Muscle layer of duodenum (tissue), 2 donors: ENCODE measurements around the gene MTSS2.

Source experiments
- H3K27ac ChIP-seq: one replicate; pipeline ENCODE4 v1.7.0; 2013; ENCODE audit warnings: mild to moderate bottlenecking, low read length
- H3K27me3 ChIP-seq: one replicate; pipeline ENCODE4 v1.7.0; 2013; ENCODE audit warnings: low read depth, mild to moderate bottlenecking, control low read depth, low read length
- H3K36me3 ChIP-seq, 2 donors: one replicate each; pipeline ENCODE4 v1.7.0; 2013; ENCODE audit warnings: low read length in 2 of 2, control low read depth in 1 of 2, mild to moderate bottlenecking in 1 of 2; ENCODE audit not compliant: insufficient read depth in 2 of 2, control insufficient read depth in 1 of 2
- H3K4me1 ChIP-seq, 2 donors: one replicate each; pipeline ENCODE4 v1.7.0; 2013; ENCODE audit warnings: low read length in 2 of 2, mild to moderate bottlenecking in 2 of 2, control low read depth in 1 of 2, moderate library complexity in 1 of 2; ENCODE audit not compliant: insufficient read depth in 2 of 2, control insufficient read depth in 1 of 2
- H3K4me3 ChIP-seq, 2 donors: one replicate each; pipeline ENCODE4 v1.7.0; 2013; ENCODE audit warnings: low read length in 2 of 2, low read depth in 1 of 2, mild to moderate bottlenecking in 1 of 2
- H3K9me3 ChIP-seq, 2 donors: one replicate each; pipeline ENCODE4 v1.7.0; 2013; ENCODE audit warnings: low read length in 2 of 2, control low read depth in 1 of 2, mild to moderate bottlenecking in 1 of 2; ENCODE audit not compliant: control insufficient read depth in 1 of 2
- donor health status: healthy.

MTSS2 gene

DNA sequence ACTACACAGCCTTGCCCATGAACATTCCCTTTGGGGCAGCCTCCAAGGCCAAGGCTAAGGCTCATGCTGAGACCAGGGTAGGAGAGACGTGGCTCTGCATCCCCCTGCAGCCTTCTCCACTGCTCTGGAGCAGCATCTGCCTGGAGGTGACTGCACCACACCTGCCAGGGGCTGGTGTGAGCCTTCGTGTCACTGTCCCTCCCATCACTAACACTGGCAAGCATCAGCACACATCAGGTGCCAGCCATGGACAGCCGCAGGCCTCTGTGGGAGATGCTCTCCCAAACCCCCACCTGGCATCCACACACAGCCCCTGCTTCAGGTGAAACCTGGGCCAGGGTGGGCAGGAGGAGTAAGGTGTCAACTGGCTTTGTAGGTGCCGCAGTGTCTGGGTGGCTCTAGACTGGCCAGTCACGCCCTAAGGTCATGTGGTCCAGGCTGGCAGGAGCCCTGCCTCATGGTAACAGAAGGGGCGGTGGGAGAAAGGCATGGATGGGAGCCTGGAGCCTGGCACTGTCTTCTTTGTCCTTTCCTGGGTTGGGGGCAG lies 18.1 kb upstream of the MTSS2 start:
- Histone ChIP-seq H3K27me3 (no peaks in the 10 kb centered on the region), H3K27ac (peak overlapping the region; percentile 92), H3K4me3 (no peak overlapping the region), H3K9me3 (no peaks in the 10 kb centered on the region), H3K36me3 (peaks cover 0 to 3% of the 10 kb centered on the region in 2 donors), H3K4me1 (peaks cover 32 to 67% of the 10 kb centered on the region in 2 donors)

GRCh38 chr16:70703041-70703834 lies 17.4 kb upstream of the MTSS2 start:
- Histone ChIP-seq H3K4me3 (peak overlapping the region in 1 of 2 donors; percentile 20), H3K4me1 (peaks cover 32 to 65% of the 10 kb centered on the region in 2 donors), H3K27ac (peak overlapping the region; percentile 92)

GRCh38 chr16:70702624-70703023 lies 16.8 kb upstream of the MTSS2 start:
- peaks cover 0 to 3% of the 10 kb centered on the region in 2 donors for H3K36me3 ChIP-seq
- H3K27ac ChIP-seq, result peak overlapping the region; percentile 92
- H3K4me3 ChIP-seq, result peak overlapping the region in 1 of 2 donors; percentile 20
- H3K27me3 ChIP-seq, result no peaks in the 10 kb centered on the region
- peaks cover 32 to 71% of the 10 kb centered on the region in 2 donors for H3K4me1 ChIP-seq
- no peaks in the 10 kb centered on the region for H3K9me3 ChIP-seq

More at GRCh38 chr16:70703041-70703834, 17.4 kb upstream of the MTSS2 start:
- Histone ChIP-seq H3K27me3 (no peaks in the 10 kb centered on the region), H3K9me3 (no peaks in the 10 kb centered on the region), H3K36me3 (peaks cover 0 to 3% of the 10 kb centered on the region in 2 donors)

GRCh38 chr16:70701998-70702397 lies 16.1 kb upstream of the MTSS2 start:
- no peaks in the 10 kb centered on the region for H3K27me3 ChIP-seq
- no peaks in the 10 kb centered on the region for H3K9me3 ChIP-seq
- H3K27ac ChIP-seq, result peak overlapping the region; percentile 92
- H3K4me3 ChIP-seq, result peak overlapping the region in 1 of 2 donors; percentile 20
- peaks cover 27 to 71% of the 10 kb centered on the region in 2 donors for H3K4me1 ChIP-seq
- H3K36me3 ChIP-seq, result peaks cover 0 to 3% of the 10 kb centered on the region in 2 donors

DNA sequence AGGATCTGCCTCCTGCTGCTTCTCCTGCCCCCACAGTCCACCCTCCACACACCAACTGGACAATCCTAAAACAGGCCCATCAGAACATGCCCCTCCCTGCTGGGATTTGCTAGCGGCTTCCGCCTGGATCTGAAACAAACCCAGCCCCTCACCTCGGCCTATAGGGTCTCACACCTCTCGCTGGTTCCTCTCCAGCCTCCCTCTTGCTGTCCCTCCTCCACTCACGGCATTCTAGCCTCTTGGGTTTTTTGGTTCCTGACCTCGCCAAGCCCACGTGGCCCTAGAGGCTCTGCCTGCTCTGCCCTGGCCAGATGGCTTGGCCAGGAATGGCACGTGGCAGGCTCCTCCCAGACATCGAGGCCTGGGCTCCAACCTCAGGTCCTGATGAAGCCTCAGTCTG lies 15.7 kb upstream of the MTSS2 start:
- H3K9me3 ChIP-seq, result no peaks in the 10 kb centered on the region
- peaks cover 0 to 3% of the 10 kb centered on the region in 2 donors for H3K36me3 ChIP-seq
- peak overlapping the region; percentile 92 for H3K27ac ChIP-seq
- H3K27me3 ChIP-seq, result no peaks in the 10 kb centered on the region
- H3K4me3 ChIP-seq, result peak overlapping the region in 1 of 2 donors; percentile 20
- peaks cover 23 to 71% of the 10 kb centered on the region in 2 donors for H3K4me1 ChIP-seq

DNA sequence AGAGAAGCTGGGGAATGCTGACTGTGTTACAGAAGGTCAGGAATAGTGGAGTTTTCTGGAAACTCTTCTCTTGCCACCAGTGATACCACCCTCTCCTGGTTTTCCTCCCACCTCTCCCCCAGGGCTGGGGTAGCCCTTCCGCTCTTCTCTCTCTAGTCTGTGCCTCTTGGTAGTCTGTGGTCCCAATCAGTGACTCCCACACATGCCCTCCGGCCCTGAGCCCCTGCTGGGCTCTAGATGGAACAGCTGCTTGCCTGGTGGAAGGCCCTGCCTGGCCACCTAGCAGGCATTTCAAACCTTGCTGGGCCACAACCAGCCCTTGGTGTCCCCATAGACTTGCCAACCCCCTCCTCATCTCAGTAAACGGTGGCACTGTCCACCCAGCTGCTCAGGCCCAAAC lies 15.2 kb upstream of the MTSS2 start:
- peaks cover 18 to 70% of the 10 kb centered on the region in 2 donors for H3K4me1 ChIP-seq

GRCh38 chr16:70700101-70701020 lies 14.5 kb upstream of the MTSS2 start:
- Histone ChIP-seq H3K36me3 (peaks cover 0 to 3% of the 10 kb centered on the region in 2 donors), H3K27me3 (no peaks in the 10 kb centered on the region), H3K27ac (peak overlapping the region; percentile 92), H3K9me3 (no peaks in the 10 kb centered on the region), H3K4me3 (no peak overlapping the region), H3K4me1 (peaks cover 15 to 76% of the 10 kb centered on the region in 2 donors)

More for the DNA sequence above, 15.2 kb upstream of the MTSS2 start:
- no peaks in the 10 kb centered on the region for H3K9me3 ChIP-seq
- H3K36me3 ChIP-seq, result peaks cover 0 to 3% of the 10 kb centered on the region in 2 donors
- H3K27ac ChIP-seq, result peak overlapping the region; percentile 92
- no peaks in the 10 kb centered on the region for H3K27me3 ChIP-seq
- H3K4me3 ChIP-seq, result no peak overlapping the region

DNA sequence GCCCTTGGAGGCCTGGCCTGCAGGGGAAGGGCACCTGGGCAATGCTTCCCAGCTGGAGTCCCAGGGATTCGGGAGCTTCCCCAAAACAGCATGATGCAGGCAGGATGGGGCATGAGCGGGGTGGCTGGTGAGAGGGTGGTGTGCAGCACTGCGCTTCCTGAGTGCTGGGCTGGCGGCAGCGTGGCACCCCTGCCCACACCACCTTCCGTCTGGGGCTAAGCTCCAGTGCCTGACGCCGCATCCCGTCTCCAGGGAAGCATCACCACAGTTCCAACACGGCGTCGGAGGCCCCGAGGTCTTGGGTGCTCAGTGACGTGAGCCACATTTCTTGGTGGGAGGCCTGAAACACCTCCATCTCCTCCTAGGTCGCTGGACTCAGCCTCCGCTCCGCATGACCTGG lies 13.8 kb upstream of the MTSS2 start:
- Histone ChIP-seq H3K27me3 (no peaks in the 10 kb centered on the region), H3K4me1 (peaks cover 13 to 75% of the 10 kb centered on the region in 2 donors), H3K4me3 (no peak overlapping the region), H3K36me3 (peaks cover 0 to 3% of the 10 kb centered on the region in 2 donors), H3K9me3 (no peaks in the 10 kb centered on the region), H3K27ac (no peak overlapping the region)

GRCh38 chr16:70698901-70699300 lies 13.0 kb upstream of the MTSS2 start:
- H3K27ac ChIP-seq, result no peak overlapping the region
- no peaks in the 10 kb centered on the region for H3K27me3 ChIP-seq
- peaks cover 10 to 76% of the 10 kb centered on the region in 2 donors for H3K4me1 ChIP-seq
- H3K9me3 ChIP-seq, result no peaks in the 10 kb centered on the region
- no peak overlapping the region for H3K4me3 ChIP-seq
- peaks cover 0 to 3% of the 10 kb centered on the region in 2 donors for H3K36me3 ChIP-seq

GRCh38 chr16:70697594-70698170 lies 11.8 kb upstream of the MTSS2 start:
- peaks cover 0 to 3% of the 10 kb centered on the region in 2 donors for H3K36me3 ChIP-seq
- H3K9me3 ChIP-seq, result no peaks in the 10 kb centered on the region
- H3K27me3 ChIP-seq, result no peaks in the 10 kb centered on the region
- H3K4me1 ChIP-seq, result peaks cover 10 to 81% of the 10 kb centered on the region in 2 donors
- peak overlapping the region; percentile 23 for H3K27ac ChIP-seq
- H3K4me3 ChIP-seq, result no peak overlapping the region
